Mesodermal cell (in vitro differentiated cells): ENCODE data around the gene YWHAQ.
"Not testable (repeated sequence)": the region's sequence is repeated elsewhere in the genome, so short reads cannot be mapped to it uniquely, and the experiment has no call there.

Experiments
- H3K27ac ChIP-seq: 2 replicates; pipeline ENCODE4 v1.7.0; 2013; ENCODE audit warnings: mild to moderate bottlenecking, low read depth, low read length, moderate library complexity; ENCODE audit not compliant: severe bottlenecking
- H3K36me3 ChIP-seq: 2 replicates; pipeline ENCODE4 v1.7.1; 2013; ENCODE audit warnings: mild to moderate bottlenecking, low read length, moderate library complexity; ENCODE audit not compliant: control insufficient read depth, insufficient read depth
- H3K4me1 ChIP-seq: one replicate; pipeline ENCODE4 v1.7.1; 2013; ENCODE audit warnings: mild to moderate bottlenecking, low read length; ENCODE audit not compliant: insufficient read depth, control insufficient read depth, poor library complexity, severe bottlenecking
- H3K4me3 ChIP-seq: 2 replicates; pipeline ENCODE4 v1.7.0; 2013; ENCODE audit warnings: low read length, control low read depth, mild to moderate bottlenecking; ENCODE audit not compliant: insufficient read depth, poor library complexity, severe bottlenecking; ENCODE audit errors: extremely low read depth
- H3K9me3 ChIP-seq: 2 replicates; pipeline ENCODE4 v1.7.1; 2013; ENCODE audit warnings: mild to moderate bottlenecking, low read length, moderate library complexity; ENCODE audit not compliant: control insufficient read depth
- WGBS, 2 experiments: methylation state at CpG; one replicate each; pipeline ENCODE4 v1.1.5; 2013; ENCODE audit warnings: missing lambda C conversion rate in 2 of 2; ENCODE audit not compliant: insufficient coverage in 2 of 2; 5-methylcytosine and 5-hydroxymethylcytosine counted together

Gene YWHAQ

GRCh38 chr2:9631878-9632700, 1.3 kb upstream of the YWHAQ start:
- Histone ChIP-seq H3K27ac (peak overlapping the region; percentile 95), H3K9me3 (no peaks in the 10 kb centered on the region), H3K36me3 (peaks cover 28% of the 10 kb centered on the region), H3K4me3 (peak overlapping the region; percentile 84), H3K4me1 (peaks cover 44% of the 10 kb centered on the region)
- WGBS, 2 experiments = 60 to 64% methylated on average over 7 to 11 of the region's 13 CpGs

- H3K27ac ChIP-seq = peak overlapping the region; percentile 95
- peaks cover 34% of the 10 kb centered on the region for H3K36me3 ChIP-seq
- no peaks in the 10 kb centered on the region for H3K9me3 ChIP-seq
- 25 to 28% methylated on average over 1 to 3 of the region's 4 CpGs for WGBS, 2 experiments
- H3K4me1 ChIP-seq = peaks cover 38% of the 10 kb centered on the region
- H3K4me3 ChIP-seq = peak overlapping the region; percentile 84
Observed at GRCh38 chr2:9631553-9631819, 689 bp upstream of the YWHAQ start.

- WGBS, 2 experiments = 0% methylated on average over 50 to 58 of the region's 67 CpGs
- H3K4me1 ChIP-seq = peaks cover 40% of the 10 kb centered on the region
Observed at GRCh38 chr2:9630117-9630735, 571 bp downstream of the YWHAQ start.

GRCh38 chr2:9629222-9630116, 1.3 kb downstream of the YWHAQ start:
- 0 to 2% methylated on average over 18 of the region's 20 CpGs for WGBS, 2 experiments
- peak overlapping the region; percentile 95 for H3K27ac ChIP-seq
- H3K9me3 ChIP-seq = no peaks in the 10 kb centered on the region
- peaks cover 40% of the 10 kb centered on the region for H3K4me1 ChIP-seq
- H3K36me3 ChIP-seq = peaks cover 54% of the 10 kb centered on the region
- peak overlapping the region; percentile 84 for H3K4me3 ChIP-seq

More at GRCh38 chr2:9630117-9630735, 571 bp downstream of the YWHAQ start:
- Histone ChIP-seq H3K36me3 (peaks cover 47% of the 10 kb centered on the region), H3K27ac (peak overlapping the region; percentile 95), H3K9me3 (no peaks in the 10 kb centered on the region), H3K4me3 (peak overlapping the region; percentile 84)

GRCh38 chr2:9627310-9627709, 3.5 kb downstream of the YWHAQ start:
- peaks cover 76% of the 10 kb centered on the region for H3K36me3 ChIP-seq
- H3K9me3 ChIP-seq = no peaks in the 10 kb centered on the region
- H3K27ac ChIP-seq = no peak overlapping the region
- H3K4me3 ChIP-seq = no peak overlapping the region
- WGBS, 2 experiments = 68 to 100% methylated on average over 1 to 2 of the region's 2 CpGs
- H3K4me1 ChIP-seq = peaks cover 24% of the 10 kb centered on the region

GRCh38 chr2:9623151-9623550, 7.6 kb downstream of the YWHAQ start:
- Histone ChIP-seq H3K36me3 (peaks cover 83% of the 10 kb centered on the region), H3K9me3 (no peaks in the 10 kb centered on the region), H3K4me1 (peaks cover 10% of the 10 kb centered on the region), H3K4me3 (no peak overlapping the region), H3K27ac (no peak overlapping the region)
- 99% methylated on average over 7 to 8 of the region's 9 CpGs for WGBS, 2 experiments

- peaks cover 81% of the 10 kb centered on the region for H3K36me3 ChIP-seq
- WGBS, 2 experiments = 96 to 100% methylated on average over 4 to 5 of the region's 6 CpGs
- H3K27ac ChIP-seq, H3K4me1 ChIP-seq, H3K9me3 ChIP-seq, H3K4me3 ChIP-seq: not testable (repeated sequence)
Observed at GRCh38 chr2:9621655-9622054, 9.1 kb downstream of the YWHAQ start.

GRCh38 chr2:9618410-9618809, 12.4 kb downstream of the YWHAQ start:
- Histone ChIP-seq H3K9me3 (no peaks in the 10 kb centered on the region), H3K27ac (no peak overlapping the region), H3K36me3 (peaks cover 66% of the 10 kb centered on the region), H3K4me3 (no peak overlapping the region), H3K4me1 (peaks cover 5% of the 10 kb centered on the region)
- WGBS, 2 experiments = 74% methylated on average over 2 of the region's 4 CpGs; no CpG with 5 or more reads in 1 of the 2 experiments

GRCh38 chr2:9617749-9618148, 13.0 kb downstream of the YWHAQ start:
- Histone ChIP-seq H3K9me3 (no peaks in the 10 kb centered on the region), H3K4me3 (no peak overlapping the region), H3K36me3 (peaks cover 63% of the 10 kb centered on the region), H3K4me1 (peaks cover 5% of the 10 kb centered on the region), H3K27ac (no peak overlapping the region)
- WGBS, 2 experiments = no CpG with 5 or more reads among the region's 1 CpG

- 83 to 95% methylated on average over 1 to 4 of the region's 5 CpGs for WGBS, 2 experiments
- no peak overlapping the region for H3K4me3 ChIP-seq
- H3K4me1 ChIP-seq = peaks cover 5% of the 10 kb centered on the region
- H3K9me3 ChIP-seq = no peaks in the 10 kb centered on the region
- no peak overlapping the region for H3K27ac ChIP-seq
- peaks cover 63% of the 10 kb centered on the region for H3K36me3 ChIP-seq
Observed at GRCh38 chr2:9617296-9617695, 13.5 kb downstream of the YWHAQ start.
